Uterus (tissue), 4 donors: ENCODE data around the gene HDC. TPM values are rescaled to one million over a fixed set of nuclear protein-coding genes. Genes with fewer than 3 reads are reported as not detected.

ENCODE experiments used
- DNase-seq, 2 donors: peaks; one replicate each; pipeline ENCODE4 v3.0.0-alpha.2; 2019 to 2020
- H3K27ac ChIP-seq, 2 donors: fragments of 200-600 bp; sonication (generic); 1 replicate in 1 of 2; 2 replicates in 1 of 2; pipeline ENCODE4 v1.5.1; 2016 to 2018
- H3K27me3 ChIP-seq, 2 donors: fragments of 200-600 bp; sonication (generic); one replicate each; pipeline ENCODE4 v1.5.1; 2018 to 2019; ENCODE audit warnings: control low read depth in 1 of 2
- H3K36me3 ChIP-seq, 2 donors: fragments of 200-600 bp; sonication (generic); one replicate each; pipeline ENCODE4 v1.5.1; 2019; ENCODE audit warnings: control low read depth in 1 of 2
- H3K4me1 ChIP-seq, 2 donors: fragments of 200-600 bp; sonication (generic); one replicate each; pipeline ENCODE4 v1.5.1; 2018 to 2019; ENCODE audit warnings: control low read depth in 1 of 2
- H3K4me3 ChIP-seq, 2 donors: fragments of 200-600 bp; sonication (generic); 1 replicate in 1 of 2; 2 replicates in 1 of 2; pipeline ENCODE4 v1.5.1; 2018 to 2019; ENCODE audit warnings: mild to moderate bottlenecking in 1 of 2
- H3K9me3 ChIP-seq, 2 donors: fragments of 200-600 bp; sonication (generic); one replicate each; pipeline ENCODE4 v1.5.1; 2019; ENCODE audit warnings: control low read depth in 1 of 2
- CTCF ChIP-seq, 4 experiments: fragments of 200-600 bp in 2 of 4; fragments of 450-650 bp in 2 of 4; sonication (generic) in 2 of 4; IDR thresholded peaks; one replicate each; pipeline ENCODE4 v1.5.1; 2016 to 2019; ENCODE audit warnings: antibody characterized with exemption in 4 of 4, mild to moderate bottlenecking in 2 of 4, moderate library complexity in 1 of 4
- POLR2A ChIP-seq, 2 donors: fragments of 450-650 bp; IDR thresholded peaks; one replicate each; pipeline ENCODE4 v1.6.1; 2016; ENCODE audit warnings: antibody characterized with exemption in 2 of 2, mild to moderate bottlenecking in 1 of 2, moderate library complexity in 1 of 2
- intact Hi-C: fragments of 100-400 bp; cut with DNase I; formaldehyde crosslinking; loops from one replicate; pipeline ENCODE4 v1.15.1; 2023; ENCODE audit warnings: low total_unique reads
- total RNA-seq, 4 donors: library from RNA; depleted of rRNA in 3 of 4; stranded (reverse); fragments of >200 nt in 3 of 4; gene quantifications; one replicate each; pipeline versions ENCODE4 v1.1.0 to v1.2.4, GENCODE V29; 2014 to 2023
- donor health status: DM: yes; HTN: yes; CAD: no.

The HDC gene
- total RNA-seq, 4 donors from 2014 or later = 2.1 to 49.2 (median 3.6) TPM; not detected in 1

- Histone ChIP-seq H3K4me1 (no peaks in the 10 kb centered on the region), H3K27ac (no peak overlapping the region), H3K9me3 (no peaks in the 10 kb centered on the region), H3K27me3 (no peaks in the 10 kb centered on the region), H3K36me3 (no peaks in the 10 kb centered on the region), H3K4me3 (no peak overlapping the region)
- DNase-seq = no peak
- TF ChIP-seq POLR2A (IDR thresholded peaks at IDR 0.05) (no peak), CTCF (IDR thresholded peaks at IDR 0.05) (no peak)
- intact Hi-C loops = no loop called here
These were observed 2.1 kb upstream of the HDC start for GRCh38 chr15:50267577-50267976.

- H3K4me3 ChIP-seq = no peak overlapping the region
- H3K36me3 ChIP-seq = no peaks in the 10 kb centered on the region
- intact Hi-C loops = no loop called here
- TF ChIP-seq POLR2A (IDR thresholded peaks at IDR 0.05) (no peak), CTCF (IDR thresholded peaks at IDR 0.05) (no peak)
- no peak overlapping the region for H3K27ac ChIP-seq
- no peaks in the 10 kb centered on the region for H3K9me3 ChIP-seq
- H3K27me3 ChIP-seq = no peaks in the 10 kb centered on the region
- H3K4me1 ChIP-seq = no peaks in the 10 kb centered on the region
- DNase-seq = no peak
These were observed 3.0 kb downstream of the HDC start for GRCh38 chr15:50262533-50262932.

GRCh38 chr15:50261981-50262380, 3.5 kb downstream of the HDC start:
- TF ChIP-seq POLR2A (IDR thresholded peaks at IDR 0.05) = no peak
- TF ChIP-seq CTCF (IDR thresholded peaks at IDR 0.05) = no peak
- no peak overlapping the region for H3K4me3 ChIP-seq
- no peaks in the 10 kb centered on the region for H3K9me3 ChIP-seq
- DNase-seq = no peak
- no peaks in the 10 kb centered on the region for H3K4me1 ChIP-seq
- H3K36me3 ChIP-seq = no peaks in the 10 kb centered on the region
- intact Hi-C loops = no loop called here
- no peak overlapping the region for H3K27ac ChIP-seq
- H3K27me3 ChIP-seq = no peaks in the 10 kb centered on the region

- intact Hi-C loops = no loop called here
- DNase-seq = no peak
- no peaks in the 10 kb centered on the region for H3K36me3 ChIP-seq
- no peak overlapping the region for H3K27ac ChIP-seq
- no peak overlapping the region for H3K4me3 ChIP-seq
- H3K9me3 ChIP-seq = no peaks in the 10 kb centered on the region
- H3K27me3 ChIP-seq = no peaks in the 10 kb centered on the region
- no peak for TF ChIP-seq CTCF (IDR thresholded peaks at IDR 0.05)
- TF ChIP-seq POLR2A (IDR thresholded peaks at IDR 0.05) = no peak
- H3K4me1 ChIP-seq = no peaks in the 10 kb centered on the region
These were observed 4.5 kb downstream of the HDC start for GRCh38 chr15:50260969-50261496.

GRCh38 chr15:50259276-50259675, 6.2 kb downstream of the HDC start:
- no peaks in the 10 kb centered on the region for H3K9me3 ChIP-seq
- no peaks in the 10 kb centered on the region for H3K4me1 ChIP-seq
- H3K27ac ChIP-seq = no peak overlapping the region
- H3K27me3 ChIP-seq = no peaks in the 10 kb centered on the region
- no peaks in the 10 kb centered on the region for H3K36me3 ChIP-seq
- intact Hi-C loops = no loop called here
- TF ChIP-seq CTCF (IDR thresholded peaks at IDR 0.05) (no peak), POLR2A (IDR thresholded peaks at IDR 0.05) (no peak)
- H3K4me3 ChIP-seq = no peak overlapping the region
- no peak for DNase-seq
